Adipose tissue (tissue), 3 donors: ENCODE results near the gene KRT8. TPM values are rescaled to one million over a fixed set of nuclear protein-coding genes. Genes with fewer than 3 reads are reported as not detected.
"Not testable (repeated sequence)": the region's sequence is repeated elsewhere in the genome, so short reads cannot be mapped to it uniquely, and the experiment has no call there.

Experiments used
- H3K27ac ChIP-seq: one replicate; pipeline ENCODE4 v1.5.1; 2013; ENCODE audit warnings: low read depth, low read length
- WGBS, 3 donors: extraction: QIAGEN DNeasy Blood & Tissue Kit; methylation state at CpG; one replicate each; pipeline ENCODE4 v1.1.7; 2013; 5-methylcytosine and 5-hydroxymethylcytosine counted together
- polyA plus RNA-seq, 3 donors: library from polyadenylated mRNA; stranded (reverse); fragments of 200-250 nt; gene quantifications; one replicate each; pipeline ENCODE4 v1.2.3, GENCODE V29; 2013
- donor health status: healthy with polysubstance abuse.
- donor health status: Bipolar disorder and iron deficiency.
- donor health status: healthy.

KRT8 gene
- polyA plus RNA-seq, 3 donors, result 46.2 to 559 (median 182) TPM

GRCh38 chr12:52862023-52862422 lies 42.9 kb downstream of the KRT8 start:
- WGBS, 3 donors, result 66 to 79% (median 73%) methylated on average over 2 of the region's 2 CpGs
- H3K27ac ChIP-seq, result no peak overlapping the region

GRCh38 chr12:52861511-52861910 lies 43.4 kb downstream of the KRT8 start:
- WGBS, 3 donors, result 83 to 92% (median 84%) methylated on average over 7 of the region's 7 CpGs
- no peak overlapping the region for H3K27ac ChIP-seq

GRCh38 chr12:52860102-52860823 lies 44.6 kb downstream of the KRT8 start:
- WGBS, 3 donors, result 61 to 76% (median 70%) methylated on average over 6 of the region's 6 CpGs
- no peak overlapping the region for H3K27ac ChIP-seq

GRCh38 chr12:52857500-52857899 lies 47.4 kb downstream of the KRT8 start:
- 86 to 93% (median 87%) methylated on average over 3 of the region's 3 CpGs for WGBS, 3 donors
- H3K27ac ChIP-seq, result no peak overlapping the region

GRCh38 chr12:52856787-52857186 lies 48.1 kb downstream of the KRT8 start:
- H3K27ac ChIP-seq, result no peak overlapping the region
- WGBS, 3 donors, result 83 to 95% (median 86%) methylated on average over 3 of the region's 3 CpGs

DNA sequence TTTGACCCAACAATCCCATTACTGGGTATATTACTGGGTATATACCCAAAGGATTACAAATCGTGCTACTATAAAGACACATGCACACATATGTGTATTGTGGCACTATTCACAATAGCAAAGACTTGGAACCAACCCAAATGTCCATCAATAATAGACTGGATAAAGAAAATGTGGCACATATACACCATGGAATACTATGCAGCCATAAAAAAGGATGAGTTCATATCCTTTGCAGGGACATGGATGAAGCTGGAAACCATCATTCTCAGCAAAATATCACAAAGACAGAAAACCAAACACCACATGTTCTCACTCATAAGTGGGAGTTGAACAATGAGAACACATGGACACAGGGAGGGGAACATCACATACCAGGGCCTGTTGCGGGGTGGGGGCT lies 48.8 kb downstream of the KRT8 start:
- 92 to 94% (median 94%) methylated on average over 2 of the region's 2 CpGs for WGBS, 3 donors

GRCh38 chr12:52851787-52852186 lies 53.1 kb downstream of the KRT8 start:
- H3K27ac ChIP-seq, result no peak overlapping the region

More for the DNA sequence above, 48.8 kb downstream of the KRT8 start:
- H3K27ac ChIP-seq, result not testable (repeated sequence)

DNA sequence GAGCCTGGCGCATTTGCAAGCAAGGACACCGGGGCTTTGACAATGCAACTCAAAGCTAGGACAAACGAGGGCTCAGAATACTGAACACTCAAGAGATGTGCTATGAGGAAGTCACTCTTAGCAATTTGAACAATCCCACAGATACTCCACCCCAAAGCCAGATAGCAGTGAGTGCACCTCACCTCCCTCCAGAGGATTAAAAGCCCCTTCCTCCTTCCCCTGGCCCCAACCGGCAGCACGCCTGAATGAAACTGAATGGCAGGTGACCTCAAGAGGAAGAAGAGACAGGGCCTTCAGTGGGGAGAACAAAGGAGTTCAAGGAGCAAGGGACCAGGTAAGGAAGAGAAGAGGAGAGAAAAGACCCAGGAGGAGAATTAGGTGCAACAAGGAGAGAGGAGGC lies 54.2 kb downstream of the KRT8 start:
- no peak overlapping the region for H3K27ac ChIP-seq
- WGBS, 3 donors, result 69 to 85% (median 73%) methylated on average over 5 of the region's 5 CpGs

DNA sequence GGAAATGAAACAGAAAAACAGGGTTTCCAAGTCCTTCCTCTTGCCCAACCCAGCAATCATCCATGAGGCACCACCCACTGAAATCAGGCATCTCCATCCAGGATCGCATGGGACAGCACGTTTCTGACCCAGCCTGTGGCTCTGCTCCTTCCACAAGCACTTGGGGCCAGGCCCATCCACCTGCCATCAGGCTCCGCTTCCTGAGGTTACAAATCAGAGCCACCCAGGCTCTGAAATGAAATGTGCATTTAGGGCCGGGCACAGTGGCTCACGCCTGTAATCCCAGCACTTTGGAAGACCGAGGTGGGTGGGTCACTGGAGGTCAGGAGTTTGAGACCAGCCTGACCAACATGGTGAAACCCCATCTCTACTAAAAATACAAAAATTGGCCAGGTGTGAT lies 55.4 kb downstream of the KRT8 start:
- H3K27ac ChIP-seq, result no peak overlapping the region
- WGBS, 3 donors, result 85 to 87% (median 87%) methylated on average over 6 of the region's 6 CpGs

DNA sequence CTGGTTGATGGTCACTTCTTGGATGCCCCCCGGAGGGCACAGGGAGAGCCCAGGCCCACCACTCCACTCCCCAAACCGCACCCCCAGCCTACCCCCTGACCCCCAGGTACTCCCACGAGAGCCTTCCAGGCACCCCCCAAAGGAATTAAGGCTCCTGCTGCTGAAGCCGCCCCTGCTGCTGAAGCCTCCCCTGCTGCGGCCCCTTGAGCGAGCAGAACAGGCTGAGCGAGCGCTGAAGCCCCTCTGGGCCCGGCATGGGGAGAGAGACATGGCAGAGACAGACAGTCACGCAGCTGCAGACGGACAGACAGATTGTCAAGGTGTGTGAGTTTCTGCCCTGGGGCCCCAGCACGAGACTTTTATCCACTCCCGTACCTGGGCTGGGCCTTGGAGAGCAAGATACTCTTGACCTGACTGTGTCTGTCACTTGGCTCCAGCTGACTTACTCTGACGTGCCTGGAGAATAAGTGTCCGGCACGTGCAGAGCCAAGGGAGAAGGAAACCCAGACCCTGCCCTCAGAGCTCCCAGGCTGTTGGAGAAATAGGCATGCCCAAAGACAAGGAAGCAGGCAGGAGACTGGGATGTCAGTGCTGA lies 56.1 kb downstream of the KRT8 start, which contains the start of gene KRT78:
TSS of gene KRT78 (minus strand) at position 334 of the 595 bp plus-strand sequence. CDS start at position 270, 64 bp downstream.
- H3K27ac ChIP-seq, result no peak within 1 kb of the TSS
- WGBS, 3 donors, result 75 to 88% (median 83%) methylated on average over 15 to 16 of the region's 16 CpGs

DNA sequence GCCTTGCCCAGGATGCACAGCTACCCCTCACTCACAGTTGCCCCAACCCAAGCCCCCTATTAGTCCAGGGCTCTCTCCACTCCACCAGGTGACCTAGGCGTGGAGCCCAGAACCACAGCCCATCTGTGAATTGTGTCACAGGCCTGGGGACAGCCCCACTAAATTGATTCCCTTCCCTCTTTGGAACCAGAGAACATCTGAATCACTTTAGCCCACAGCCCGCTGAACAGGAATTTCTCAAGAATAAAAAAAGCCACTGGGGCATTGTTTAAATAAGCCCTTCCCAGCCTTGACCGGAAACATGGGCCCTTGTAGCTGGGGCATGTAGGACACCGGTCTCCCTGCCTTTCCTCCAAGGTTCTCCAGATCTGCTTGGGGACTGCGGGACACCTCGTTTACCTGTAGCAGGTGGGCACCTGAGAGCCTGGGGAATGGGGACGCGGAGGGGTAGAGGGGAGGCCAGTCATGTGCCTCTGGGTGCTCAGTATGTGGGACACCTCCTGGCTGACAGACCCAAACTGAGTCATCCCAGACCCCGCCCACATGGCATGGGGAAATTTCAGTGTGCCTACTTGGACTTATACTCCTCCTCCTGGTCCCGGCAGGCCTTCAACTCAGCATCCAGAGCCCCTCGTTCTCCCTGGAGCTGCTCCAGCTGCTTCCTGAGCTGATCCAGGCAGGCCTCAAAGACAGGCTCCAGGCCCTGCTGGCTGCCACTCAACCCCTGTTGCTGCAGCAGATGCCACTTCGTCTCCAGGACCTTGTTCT lies 57.4 kb downstream of the KRT8 start:
- H3K27ac ChIP-seq, result no peak overlapping the region
- 77 to 87% (median 81%) methylated on average over 12 of the region's 12 CpGs for WGBS, 3 donors

Other genes with a start within 250 kb of the KRT8 start
- gene KRT1, start 224.7 kb downstream of the KRT8 start, polyA plus RNA-seq, result not detected
- gene KRT77, start 201.6 kb downstream of the KRT8 start, polyA plus RNA-seq, result under 1 TPM in 2 of 3 donors, not detected in 1; 0.01 to 0.08 TPM
- not detected for gene KRT76, start 127.7 kb downstream of the KRT8 start, polyA plus RNA-seq
- not detected for gene KRT3, start 109.0 kb downstream of the KRT8 start, polyA plus RNA-seq
- 10 to 100 TPM in 1 of 3 donors, 1 to 10 TPM in 1, under 1 TPM in 1; 0.45 to 20.6 (median 1.2) TPM for gene KRT4, start 91.0 kb downstream of the KRT8 start, polyA plus RNA-seq
- gene KRT79, start 70.8 kb downstream of the KRT8 start, polyA plus RNA-seq, result 1 to 10 TPM in 2 of 3 donors, under 1 TPM in 1; 0.26 to 6.1 (median 1.0) TPM
- gene KRT78, start 56.1 kb downstream of the KRT8 start, polyA plus RNA-seq, result under 1 TPM in 2 of 3 donors, not detected in 1; 0.12 to 0.98 TPM
- 100 to 1,000 TPM in 2 of 3 donors, 10 to 100 TPM in 1; 41.6 to 343 (median 104) TPM for gene KRT18, start 44.0 kb upstream of the KRT8 start, polyA plus RNA-seq
- gene EIF4B, start 101.4 kb upstream of the KRT8 start, polyA plus RNA-seq, result 100 to 1,000 TPM; 216 to 308 (median 253) TPM
- 100 to 1,000 TPM in 2 of 3 donors, 10 to 100 TPM in 1; 53.4 to 562 (median 225) TPM for gene TNS2, start 145.0 kb upstream of the KRT8 start, polyA plus RNA-seq
- 10 to 100 TPM; 26.9 to 66.7 (median 29.8) TPM for gene SPRYD3, start 174.3 kb upstream of the KRT8 start, polyA plus RNA-seq
- 100 to 1,000 TPM in 1 of 3 donors, 10 to 100 TPM in 2; 21.8 to 437 (median 83.9) TPM for gene IGFBP6, start 192.6 kb upstream of the KRT8 start, polyA plus RNA-seq
- gene SOAT2, start 198.4 kb upstream of the KRT8 start, polyA plus RNA-seq, result under 1 TPM in 2 of 3 donors, not detected in 1; 0.08 to 0.09 TPM